Liver (tissue), 3 donors: Measurements from ENCODE around the gene BRDT.

Experiments used
- ATF3 ChIP-seq: IDR thresholded peaks from 2 replicates; pipeline ENCODE4 v1.6.1; 2016; ENCODE audit warnings: antibody characterized with exemption
- CTCF ChIP-seq: fragments of 150-350 bp; IDR thresholded peaks from 2 replicates; pipeline ENCODE4 v1.5.1; 2017; ENCODE audit warnings: improper control_type of control experiment, low read depth, low read length; ENCODE audit not compliant: missing input control
- EGR1 ChIP-seq, 2 donors: IDR thresholded peaks; 2 replicates each; pipeline ENCODE4 v1.6.1; 2016 to 2018; ENCODE audit warnings: antibody characterized with exemption in 2 of 2, low read depth in 2 of 2
- FOXA1 ChIP-seq: IDR thresholded peaks from 2 replicates; pipeline ENCODE4 v1.6.1; 2016; ENCODE audit warnings: antibody characterized with exemption
- GABPA ChIP-seq, 2 donors: IDR thresholded peaks in 1 of 2; conservative IDR thresholded peaks in 1 of 2; 2 replicates each; pipeline ENCODE4 v1.6.1; 2016; ENCODE audit warnings: antibody characterized with exemption in 2 of 2, mild to moderate bottlenecking in 1 of 2, moderate library complexity in 1 of 2
- HNF4A ChIP-seq, 2 donors: conservative IDR thresholded peaks; 2 replicates each; pipeline ENCODE4 v1.6.1; 2016; ENCODE audit warnings: antibody characterized with exemption in 2 of 2, mild to moderate bottlenecking in 2 of 2
- HNF4G ChIP-seq: IDR thresholded peaks from 2 replicates; pipeline ENCODE4 v1.6.1; 2016; ENCODE audit warnings: antibody characterized with exemption
- MAX ChIP-seq: IDR thresholded peaks from 2 replicates; pipeline ENCODE4 v1.6.1; 2016; ENCODE audit warnings: antibody characterized with exemption
- RAD21 ChIP-seq, 2 donors: IDR thresholded peaks; 2 replicates each; pipeline ENCODE4 v1.6.1; 2016; ENCODE audit warnings: antibody characterized with exemption in 2 of 2, mild to moderate bottlenecking in 2 of 2
- REST ChIP-seq: IDR thresholded peaks from 2 replicates; pipeline ENCODE4 v1.6.1; 2016; ENCODE audit warnings: antibody characterized with exemption, mild to moderate bottlenecking
- SP1 ChIP-seq: IDR thresholded peaks from 2 replicates; pipeline ENCODE4 v1.6.1; 2018; ENCODE audit warnings: antibody characterized with exemption, mild to moderate bottlenecking
- TAF1 ChIP-seq: conservative IDR thresholded peaks from 2 replicates; pipeline ENCODE4 v1.6.1; 2016; ENCODE audit warnings: antibody characterized with exemption, mild to moderate bottlenecking
- YY1 ChIP-seq: IDR thresholded peaks from 2 replicates; pipeline ENCODE4 v1.6.1; 2016; ENCODE audit warnings: antibody characterized with exemption, mild to moderate bottlenecking
- donor health status: healthy.
- donor health status: healthy.

GRCh38 chr1:92017656-92018055 lies 68.5 kb downstream of the BRDT start:
- TF ChIP-seq CTCF (no peak), EGR1 (IDR thresholded peaks at IDR 0.05; ENCODE audit: low read depth in 2 of 2) (no peak), TAF1 (no peak), REST (no peak), YY1 (no peak), SP1 (no peak), MAX (no peak), HNF4G (no peak), FOXA1 (no peak), GABPA (IDR thresholded peaks at IDR 0.05 in 1 of 2, conservative IDR thresholded peaks at IDR 0.05 in 1 of 2) (no peak), ATF3 (no peak), HNF4A (conservative IDR thresholded peaks at IDR 0.05) (no peak), RAD21 (IDR thresholded peaks at IDR 0.05) (no peak)
